ENCODE data around the gene BUD31.

DNA sequence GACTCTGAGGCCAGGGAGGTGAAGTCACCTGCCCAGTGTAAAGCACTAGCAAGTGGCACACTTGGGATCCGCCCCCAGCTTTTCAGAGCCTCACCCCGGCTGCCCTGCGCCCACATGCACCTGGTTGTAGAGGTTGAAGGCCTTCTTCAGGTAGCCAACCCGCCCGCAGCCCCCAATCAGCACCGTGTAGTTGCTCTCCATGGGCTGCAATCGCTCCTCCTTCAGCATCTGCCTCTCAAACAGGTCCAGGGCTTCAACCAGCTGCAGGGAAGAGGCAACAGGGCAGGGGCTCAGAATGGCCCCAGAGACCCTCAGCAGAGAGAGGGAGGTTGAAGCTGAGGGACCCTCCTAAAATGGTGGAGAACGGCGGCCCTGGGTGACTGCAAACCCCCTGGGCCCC is 24.4 kb downstream of the BUD31 start:
- TF ChIP-seq, protein P1, sequence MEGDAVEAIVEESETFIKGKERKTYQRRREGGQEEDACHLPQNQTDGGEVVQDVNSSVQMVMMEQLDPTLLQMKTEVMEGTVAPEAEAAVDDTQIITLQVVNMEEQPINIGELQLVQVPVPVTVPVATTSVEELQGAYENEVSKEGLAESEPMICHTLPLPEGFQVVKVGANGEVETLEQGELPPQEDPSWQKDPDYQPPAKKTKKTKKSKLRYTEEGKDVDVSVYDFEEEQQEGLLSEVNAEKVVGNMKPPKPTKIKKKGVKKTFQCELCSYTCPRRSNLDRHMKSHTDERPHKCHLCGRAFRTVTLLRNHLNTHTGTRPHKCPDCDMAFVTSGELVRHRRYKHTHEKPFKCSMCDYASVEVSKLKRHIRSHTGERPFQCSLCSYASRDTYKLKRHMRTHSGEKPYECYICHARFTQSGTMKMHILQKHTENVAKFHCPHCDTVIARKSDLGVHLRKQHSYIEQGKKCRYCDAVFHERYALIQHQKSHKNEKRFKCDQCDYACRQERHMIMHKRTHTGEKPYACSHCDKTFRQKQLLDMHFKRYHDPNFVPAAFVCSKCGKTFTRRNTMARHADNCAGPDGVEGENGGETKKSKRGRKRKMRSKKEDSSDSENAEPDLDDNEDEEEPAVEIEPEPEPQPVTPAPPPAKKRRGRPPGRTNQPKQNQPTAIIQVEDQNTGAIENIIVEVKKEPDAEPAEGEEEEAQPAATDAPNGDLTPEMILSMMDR (IDR thresholded peaks at IDR 0.05): no peak
- TF ChIP-seq POLR2AphosphoS5 (IDR thresholded peaks at IDR 0.05) (no peak), EP300 (IDR thresholded peaks at IDR 0.05) (no peak), POLR2A (IDR thresholded peaks at IDR 0.05) (no peak)
